Dedifferentiated amniotic fluid mesenchymal stem cell (primary cell): Measurements from ENCODE around the gene RLN3.
"Not testable (repeated sequence)": the region's sequence is repeated elsewhere in the genome, so short reads cannot be mapped to it uniquely, and the experiment has no call there.

ENCODE experiments used
- DNase-seq: peaks from one replicate; pipeline ENCODE4 v3.0.0-alpha.2; 2016; ENCODE audit errors: extremely low spot score

The RLN3 gene

DNA sequence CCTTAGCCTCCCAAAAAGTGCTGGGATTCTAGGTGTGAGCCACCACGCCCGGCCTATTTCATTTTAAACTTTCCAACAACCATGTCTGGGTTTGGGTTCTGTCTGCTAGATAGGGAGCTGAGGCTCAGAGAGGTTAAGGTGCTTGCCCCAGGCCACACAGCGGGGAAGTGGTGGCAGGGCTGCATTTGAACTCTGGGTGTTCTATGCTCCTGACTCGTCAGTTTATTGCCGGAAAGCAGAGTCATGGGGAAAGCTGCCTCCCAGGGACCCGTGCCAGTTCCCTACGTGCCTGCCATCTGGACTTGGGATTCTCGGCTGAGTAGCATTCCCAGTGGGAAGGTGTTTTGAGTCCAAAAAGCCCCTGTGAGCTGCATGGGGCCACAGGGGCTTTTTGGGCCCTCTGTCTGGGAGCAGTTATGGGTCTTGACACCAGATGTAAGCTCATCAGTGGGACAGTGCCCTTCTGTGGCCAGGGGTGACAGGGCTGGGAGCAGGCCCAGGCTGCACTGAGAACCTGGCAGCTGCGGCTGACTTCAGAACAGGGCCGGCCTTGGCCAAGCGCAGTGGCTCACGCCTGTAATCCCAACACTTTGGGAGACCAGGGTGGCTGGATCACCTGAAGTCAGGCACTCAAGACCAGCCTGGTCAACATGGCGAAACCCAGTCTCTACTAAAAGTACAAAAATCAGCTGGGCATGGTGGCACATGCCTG is 32.8 kb upstream of the RLN3 start:
- no peak for DNase-seq

DNA sequence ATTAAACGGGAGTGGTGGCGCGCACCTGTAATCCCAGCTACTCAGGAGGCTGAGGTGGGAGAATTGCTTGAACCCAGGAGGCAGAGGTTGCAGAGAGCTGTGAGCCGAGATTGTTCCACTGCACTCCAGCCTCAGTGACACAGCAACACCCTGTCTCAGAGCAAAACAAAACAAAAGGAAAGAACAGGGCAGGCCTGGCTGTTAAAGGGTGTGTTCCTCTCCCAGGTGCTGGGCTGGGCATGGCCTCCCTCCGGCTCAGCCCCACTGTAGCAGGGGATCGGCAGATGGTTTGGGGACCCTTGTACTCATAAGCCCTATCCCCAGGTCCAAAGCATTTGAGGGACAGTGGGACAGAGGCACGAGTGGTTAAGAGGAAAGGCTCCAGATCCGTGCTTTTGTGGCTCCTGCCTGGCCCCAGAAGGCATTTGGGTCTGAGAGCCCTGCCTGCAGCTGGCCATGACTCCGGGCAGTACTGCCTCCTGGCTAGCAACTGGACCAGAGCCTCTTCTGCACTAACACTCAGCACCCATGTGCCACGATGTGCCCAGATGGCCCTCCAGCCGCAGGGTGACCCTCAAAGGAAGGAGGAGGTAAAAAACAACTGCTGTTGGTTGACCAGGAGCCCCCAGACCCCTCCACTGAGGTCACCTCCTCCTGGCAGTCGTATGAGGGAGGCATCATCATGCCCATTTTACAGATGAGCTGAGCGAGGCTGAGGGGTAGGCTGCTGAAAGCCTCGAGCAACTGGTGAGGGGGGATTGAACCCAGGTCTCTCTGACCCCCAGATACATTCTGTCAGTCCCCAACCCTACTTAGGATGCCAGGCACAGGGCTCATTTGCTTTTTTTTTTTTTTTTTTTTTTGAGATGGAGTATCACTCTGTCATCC is 31.8 kb upstream of the RLN3 start:
- no peak for DNase-seq

DNA sequence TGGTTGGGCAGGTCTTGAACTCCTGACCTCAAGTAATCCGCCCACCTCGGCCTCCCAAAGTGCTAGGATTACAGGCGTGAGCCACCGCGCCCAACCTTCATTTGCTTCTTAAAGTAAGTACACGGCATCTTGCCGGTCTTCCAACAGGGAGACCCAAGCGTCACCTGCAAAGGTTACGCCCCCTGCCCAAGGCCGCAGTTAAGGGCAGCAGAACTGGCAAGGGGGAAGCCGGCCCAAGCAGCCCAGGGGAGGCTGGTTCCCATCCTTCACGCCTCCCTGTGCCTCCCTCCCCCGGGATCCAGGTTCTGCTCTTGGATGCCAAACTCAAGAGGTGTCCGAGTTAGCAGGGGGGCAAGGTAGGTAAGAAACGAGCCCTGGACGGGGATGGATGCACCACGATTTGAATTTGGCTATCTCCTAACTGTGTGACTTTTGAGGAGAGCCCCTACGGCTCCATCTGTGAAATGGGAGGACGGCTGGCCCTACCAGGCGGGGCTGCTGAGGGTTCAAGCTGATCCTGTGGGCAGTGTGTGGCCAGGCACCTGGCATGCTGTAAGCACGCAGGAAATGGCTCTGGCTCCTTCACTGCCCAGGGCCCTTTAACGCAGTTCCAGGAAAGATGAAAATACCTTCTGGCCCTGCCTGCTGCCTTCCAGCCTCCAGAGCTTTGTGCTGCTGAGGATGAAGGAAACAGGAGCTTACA is 30.9 kb upstream of the RLN3 start:
- no peak for DNase-seq

DNA sequence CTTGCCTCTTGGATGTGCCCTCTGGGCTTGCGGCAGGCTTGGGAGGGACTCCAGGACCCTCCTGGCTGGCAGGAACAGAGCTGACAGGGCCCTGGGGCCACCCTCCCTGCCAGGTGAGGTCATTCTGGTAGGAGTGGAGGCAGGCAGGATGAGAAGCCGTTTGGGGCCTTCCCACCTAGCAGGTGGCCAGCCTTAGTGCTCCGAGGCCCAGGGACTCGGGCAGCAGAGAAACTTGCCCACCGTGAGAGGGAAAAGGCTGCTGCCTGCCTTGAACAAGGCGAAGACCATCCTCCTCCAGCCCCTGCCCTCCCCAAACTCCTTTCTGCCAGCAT is 30.4 kb upstream of the RLN3 start:
- no peak for DNase-seq

DNA sequence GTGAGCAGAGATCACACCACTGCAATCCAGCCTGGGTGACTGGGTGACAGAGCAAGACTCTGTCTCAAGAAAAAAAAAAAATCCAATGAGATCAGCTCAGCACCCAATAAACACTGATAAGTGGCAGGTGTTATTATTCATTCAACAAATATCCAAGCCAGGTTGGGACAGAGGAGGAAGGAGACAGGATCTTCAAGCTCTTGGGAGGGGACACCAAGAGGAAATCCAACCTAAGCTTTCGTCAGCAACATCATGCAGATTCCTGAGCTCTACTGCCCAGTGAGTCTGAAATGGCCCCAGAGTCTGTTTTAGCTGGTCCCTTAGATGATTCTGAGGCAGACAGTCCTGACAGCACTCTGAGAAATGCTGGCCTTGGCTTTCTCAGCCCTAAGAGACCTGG is 29.5 kb upstream of the RLN3 start:
- DNase-seq: no peak

DNA sequence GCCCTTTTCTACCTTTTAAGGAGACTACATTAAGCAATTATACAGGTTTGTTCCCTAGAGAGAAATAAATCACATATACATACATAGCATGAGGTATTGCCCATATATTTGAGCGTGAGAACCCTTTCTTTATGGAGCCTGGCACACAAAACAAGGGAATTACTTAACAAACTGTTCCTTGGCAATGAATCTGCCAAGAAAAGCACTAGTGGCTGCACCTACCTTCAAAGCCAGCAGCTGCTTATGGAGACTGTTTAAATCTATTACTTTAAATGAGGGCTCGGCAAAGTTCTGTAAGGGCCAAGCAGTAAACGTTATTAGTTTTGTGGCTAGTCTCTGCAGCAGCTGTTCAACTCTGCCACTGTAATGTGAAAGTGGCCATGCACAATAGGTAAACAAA is 28.9 kb upstream of the RLN3 start:
- DNase-seq: no peak

DNA sequence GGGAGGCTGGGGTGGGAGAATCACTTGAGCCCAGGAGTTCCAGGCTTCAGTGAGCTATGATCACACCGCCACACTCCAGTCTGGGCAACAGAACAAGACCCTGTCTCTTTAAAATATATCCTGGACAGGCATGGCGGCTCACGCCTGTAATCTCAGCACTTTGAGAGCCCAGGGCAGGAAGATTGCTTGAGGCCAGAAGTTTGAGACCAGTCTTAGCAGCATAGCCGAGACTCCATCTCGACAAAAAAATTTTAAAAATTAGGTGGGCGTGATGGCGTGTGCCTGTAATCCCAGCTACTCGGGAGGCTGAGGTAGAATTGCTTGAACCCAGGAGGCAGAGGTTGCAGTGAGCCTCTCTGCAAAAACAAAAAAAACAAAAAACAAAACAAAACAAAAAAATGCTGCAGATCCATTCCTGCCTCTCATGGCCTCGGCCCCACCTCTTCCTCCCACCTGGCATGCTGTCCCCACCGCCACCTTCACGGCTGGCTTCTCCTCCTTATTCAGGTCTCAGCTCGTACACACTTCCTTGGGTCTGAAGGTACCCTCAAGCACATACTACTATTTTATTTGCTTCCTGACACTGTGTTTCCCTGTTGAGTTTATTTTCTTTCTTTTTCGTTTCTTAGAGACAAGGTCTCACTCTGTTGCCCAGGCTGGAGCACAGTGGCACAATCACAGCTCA is 27.1 kb upstream of the RLN3 start:
- DNase-seq: no peak

DNA sequence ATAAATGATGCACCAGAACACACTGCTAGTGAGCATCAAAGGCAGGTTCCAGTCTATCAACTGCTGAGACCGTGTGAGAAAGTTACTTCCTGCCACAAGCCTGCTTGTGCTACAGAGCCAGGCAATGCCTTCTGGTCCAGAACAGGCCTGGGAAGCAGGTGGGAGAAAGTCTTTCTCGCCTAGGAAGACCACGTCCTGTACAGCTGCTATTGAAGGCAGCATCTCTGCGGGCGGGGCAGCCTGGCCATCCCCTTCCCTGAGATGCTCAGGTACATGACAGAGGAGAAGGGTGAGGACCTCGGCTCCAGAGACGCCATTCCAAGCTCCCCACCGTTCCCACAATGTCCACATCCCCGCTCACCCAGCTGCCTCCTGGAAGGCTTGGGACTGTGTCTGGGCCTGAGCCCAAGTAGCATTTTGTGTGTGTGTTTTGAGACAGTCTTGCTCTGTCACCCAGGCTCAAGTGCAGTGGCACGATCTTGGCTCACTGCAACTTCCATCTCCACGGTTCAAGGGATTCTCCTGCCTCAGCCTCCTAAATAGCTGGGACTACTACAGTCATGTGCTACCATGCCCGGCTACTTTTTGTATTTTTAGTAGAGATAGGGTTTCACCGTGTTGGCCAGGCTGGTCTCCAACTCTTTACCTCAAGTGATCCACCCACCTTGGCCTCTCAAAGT is 25.2 kb upstream of the RLN3 start:
- no peak for DNase-seq

DNA sequence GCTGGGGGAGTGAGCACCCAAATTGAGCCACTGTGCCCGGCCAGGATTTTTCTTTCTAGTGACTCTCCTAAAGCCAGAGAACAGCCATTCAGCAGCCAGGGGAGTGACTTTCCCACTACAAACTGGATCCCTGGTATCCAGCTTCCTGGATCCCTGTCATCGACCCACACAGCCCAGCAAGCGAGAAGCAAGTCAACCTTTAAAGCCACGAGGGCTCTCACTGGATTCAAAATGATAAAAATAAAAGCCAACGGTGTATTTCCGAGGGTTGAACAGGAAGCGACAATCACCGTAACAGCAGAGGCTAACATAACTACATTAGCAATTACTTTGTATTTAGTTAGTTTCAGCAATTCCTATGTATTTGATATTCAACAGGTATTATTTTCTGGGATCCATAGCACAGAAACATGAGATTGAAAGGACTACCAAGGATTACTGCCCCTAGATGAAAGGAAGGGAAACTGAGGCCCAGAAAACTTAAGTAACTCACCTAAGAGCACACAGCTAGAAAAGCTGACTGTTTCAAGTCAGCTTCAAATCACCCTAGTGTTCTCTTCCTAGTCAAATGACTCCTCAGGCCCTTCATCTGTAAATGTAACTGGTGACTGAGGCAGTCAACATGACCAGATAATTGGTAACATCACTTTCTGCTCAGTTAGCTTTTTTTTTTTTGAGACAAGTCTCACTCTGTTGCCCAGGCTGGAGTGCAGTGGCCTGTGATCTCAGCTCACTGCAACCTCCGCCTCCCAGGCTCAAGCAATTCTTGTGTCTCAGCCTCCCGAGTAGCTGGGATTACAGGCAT is 24.5 kb upstream of the RLN3 start:
- no peak for DNase-seq

DNA sequence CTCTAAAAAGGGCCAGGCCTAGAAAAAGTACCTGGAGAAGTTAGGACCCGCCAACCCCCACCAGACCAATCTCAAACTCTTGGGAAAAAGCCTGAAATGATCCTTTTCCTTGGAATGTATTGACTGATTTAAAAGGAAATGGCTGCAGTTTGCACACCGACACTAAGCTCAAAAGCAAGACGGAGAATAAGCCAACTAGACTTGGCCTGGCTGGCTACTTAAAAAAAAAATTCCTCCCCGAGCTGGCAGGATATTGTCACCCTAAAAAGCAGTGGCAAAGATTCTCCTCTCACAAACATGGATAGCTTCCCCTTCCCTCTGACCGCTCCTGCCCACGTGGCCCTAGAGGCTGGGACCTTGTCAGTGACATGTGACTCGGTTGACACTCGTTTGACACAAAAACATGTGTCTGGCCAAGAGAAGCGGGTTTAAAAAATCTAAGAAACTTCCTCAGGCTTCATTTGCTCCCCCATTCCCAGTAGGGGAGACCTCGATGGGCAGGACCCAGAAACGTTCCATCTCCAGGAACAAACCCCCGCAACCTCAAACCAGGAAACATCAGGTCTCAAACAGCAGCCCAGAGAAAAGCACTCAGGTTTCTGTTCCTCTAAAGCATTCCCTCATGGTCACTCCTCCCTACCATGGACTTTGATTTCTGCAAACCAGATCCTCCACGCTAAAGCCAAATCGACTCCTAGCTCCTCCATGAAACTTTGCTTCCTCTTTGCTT is 23.2 kb upstream of the RLN3 start:
- no peak for DNase-seq

DNA sequence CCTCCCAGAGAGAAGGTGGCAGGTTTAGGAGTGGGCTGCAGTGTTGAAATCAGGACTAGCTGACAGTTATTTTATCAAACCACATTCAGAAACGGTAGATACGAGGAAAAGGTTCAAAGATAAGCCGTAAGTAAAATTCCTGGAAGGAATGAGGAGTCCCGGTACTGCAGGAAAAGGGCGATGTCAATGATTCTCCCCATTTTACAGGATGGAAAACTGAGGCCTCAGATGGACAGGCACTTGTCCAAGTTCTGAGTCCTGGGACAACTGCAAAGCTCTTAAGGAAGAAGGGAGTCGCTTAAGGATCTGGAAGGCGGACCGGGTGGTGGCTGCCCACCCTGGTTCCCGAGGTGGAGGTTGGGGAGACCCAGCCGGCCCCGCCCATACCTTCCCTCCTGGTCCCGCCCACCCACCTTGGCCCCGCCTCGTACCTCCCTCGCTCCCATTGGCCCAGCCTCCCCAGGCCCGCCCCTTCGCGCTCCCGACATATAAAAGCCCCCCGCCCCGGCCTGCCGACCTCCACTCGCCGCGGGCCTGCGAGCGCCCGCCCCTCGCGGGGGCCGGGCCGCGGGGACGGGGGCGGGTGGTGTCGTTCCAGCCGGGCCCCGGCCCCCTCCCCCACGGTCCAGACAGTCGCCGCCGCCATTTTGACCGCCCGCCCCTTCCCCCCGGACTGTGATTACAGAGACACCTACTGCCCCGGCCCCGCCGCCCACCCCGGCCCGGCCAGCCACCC is 22.4 kb upstream of the RLN3 start:
- DNase-seq: peak; percentile 65

DNA sequence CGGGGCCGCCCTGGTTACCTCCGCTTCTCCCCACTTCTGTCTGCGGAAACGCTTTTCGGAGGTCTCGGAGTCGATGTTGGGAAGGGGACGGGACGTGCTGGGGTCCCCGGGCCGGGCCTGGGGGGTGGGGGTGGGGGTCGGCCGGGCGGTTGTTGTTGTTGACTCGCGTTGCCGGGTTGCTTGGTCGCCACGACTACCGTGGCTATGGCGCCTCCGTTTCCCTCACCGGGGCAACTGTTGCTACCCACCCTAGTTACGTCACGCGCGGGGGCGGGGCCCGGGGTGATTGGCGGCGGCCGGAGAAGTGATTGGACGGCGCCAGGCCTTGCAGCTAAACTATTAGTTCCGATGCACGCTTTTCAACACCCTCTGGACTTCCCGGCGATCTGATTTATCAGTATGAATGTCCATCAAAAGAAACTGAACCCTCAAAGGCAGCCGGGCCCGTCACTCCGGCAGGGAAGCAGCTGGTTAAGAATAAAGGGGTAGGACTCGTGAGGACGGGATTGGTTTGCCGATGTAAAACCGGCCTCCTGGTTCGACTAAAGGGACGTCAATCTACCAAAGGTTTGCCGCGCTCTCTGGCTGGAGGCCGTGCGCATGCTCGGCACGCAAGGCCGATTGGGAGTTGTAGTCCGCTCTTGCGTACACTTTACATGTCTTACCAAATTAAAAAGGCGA is 21.7 kb upstream of the RLN3 start, which contains the start of gene RFX1:
Gene RFX1 (minus strand): TSS at position 236 of the 681 bp plus-strand sequence. CDS start 12,477 bp downstream, outside the sequence.
- DNase-seq: peak; percentile 100

DNA sequence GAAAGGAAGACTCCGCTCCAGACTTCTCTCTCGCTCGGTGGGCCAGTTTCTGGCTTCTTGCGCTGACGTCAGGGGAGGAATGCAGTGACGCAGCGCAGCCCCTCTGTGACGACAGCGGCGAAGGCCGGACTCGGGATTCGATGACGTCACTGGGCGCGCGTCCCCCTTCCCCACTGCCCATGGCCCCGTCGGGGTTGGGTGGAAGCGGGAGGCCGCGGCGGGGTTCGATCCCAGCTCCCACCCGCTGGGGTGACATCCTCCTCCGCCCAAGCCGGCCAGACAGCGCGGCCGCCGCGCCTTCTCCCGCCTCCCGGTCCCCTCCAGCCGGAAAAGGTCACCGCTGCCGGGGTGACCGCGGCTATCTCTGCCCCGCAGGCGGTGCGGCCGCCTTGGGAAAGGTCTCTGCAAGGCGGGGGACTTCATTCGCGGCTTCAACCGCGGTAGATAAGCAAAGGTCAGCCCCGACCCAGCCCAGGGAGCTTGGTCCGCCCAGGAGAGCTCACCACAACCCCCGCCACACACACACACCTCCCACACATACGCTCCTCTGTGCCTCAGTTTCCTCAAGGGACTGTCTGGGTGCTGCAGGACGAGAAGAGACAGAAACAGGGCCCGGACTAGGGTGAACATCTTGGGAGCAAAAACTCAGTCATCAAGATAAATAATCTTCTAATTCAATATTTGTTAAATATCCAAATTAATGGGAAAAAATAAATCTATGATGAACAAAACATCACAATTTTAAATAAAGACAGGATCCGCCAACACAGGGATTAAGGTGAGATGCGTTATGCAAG is 21.0 kb upstream of the RLN3 start:
- DNase-seq: no peak

DNA sequence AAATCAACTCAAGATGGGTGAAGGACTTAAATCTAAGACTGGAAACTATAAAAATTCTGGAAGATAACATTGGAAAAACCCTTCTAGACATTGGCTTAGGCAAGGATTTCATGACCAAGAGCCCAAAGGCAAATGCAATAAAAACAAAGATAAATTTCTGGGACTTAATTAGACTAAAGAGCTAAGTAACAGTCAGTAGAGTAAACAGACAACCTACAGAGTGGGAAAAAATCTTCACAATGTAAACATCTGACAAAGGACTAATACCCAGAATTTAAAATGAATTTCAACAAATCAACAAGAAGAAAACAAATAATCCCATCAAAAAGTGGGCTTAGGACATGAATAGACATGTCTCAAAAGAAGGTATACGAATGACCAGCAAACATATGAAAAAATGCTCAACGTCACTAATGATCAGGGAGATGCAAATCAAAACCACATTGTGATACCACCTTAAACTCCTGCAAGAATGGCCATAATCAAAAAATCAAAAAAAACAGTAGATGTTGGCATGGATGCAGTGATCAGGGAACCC is 15.5 kb upstream of the RLN3 start:
- DNase-seq: no peak

DNA sequence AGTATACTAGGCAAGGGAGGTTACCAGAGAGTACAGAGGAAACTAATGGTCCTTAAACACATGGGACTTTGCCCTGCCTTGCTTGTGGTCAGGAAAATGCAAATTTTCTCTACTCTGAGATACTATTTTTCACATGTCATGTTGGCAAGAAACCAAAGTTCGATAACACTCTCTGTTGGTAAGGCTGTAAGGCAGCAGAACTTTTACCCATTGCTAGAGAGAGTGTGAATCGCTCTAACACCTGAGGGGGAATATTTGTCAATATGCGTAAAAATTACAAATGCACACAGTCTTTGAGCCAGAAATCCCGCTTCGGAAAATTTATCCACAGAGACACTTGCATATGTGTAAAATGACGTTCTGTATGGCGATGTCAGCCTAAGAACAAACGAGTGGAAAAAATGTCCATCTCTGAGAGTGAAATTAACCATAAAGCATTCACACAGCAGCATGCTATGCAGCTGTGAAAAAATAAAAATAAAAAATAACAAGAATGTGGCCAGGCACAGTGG is 12.4 kb upstream of the RLN3 start:
- no peak for DNase-seq

DNA sequence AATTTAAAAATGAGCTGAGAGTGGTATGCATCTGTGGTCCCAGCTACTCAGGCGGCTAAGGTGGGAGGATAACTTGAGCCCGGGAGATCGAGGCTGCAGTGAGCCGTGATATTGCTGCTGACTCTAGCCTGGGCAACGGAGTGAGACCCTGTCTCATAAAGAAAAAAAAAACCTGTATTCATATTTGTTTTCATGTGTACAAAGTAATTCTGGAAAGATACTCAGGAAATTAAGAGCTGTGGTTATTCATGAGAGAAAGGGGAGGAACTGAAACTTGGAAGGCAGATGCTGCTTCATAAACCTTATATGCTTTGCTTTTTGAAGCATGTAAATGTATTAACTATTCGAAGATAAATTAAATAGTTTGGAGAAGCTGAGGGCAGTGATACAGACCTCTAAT is 8.8 kb upstream of the RLN3 start:
- DNase-seq: no peak

DNA sequence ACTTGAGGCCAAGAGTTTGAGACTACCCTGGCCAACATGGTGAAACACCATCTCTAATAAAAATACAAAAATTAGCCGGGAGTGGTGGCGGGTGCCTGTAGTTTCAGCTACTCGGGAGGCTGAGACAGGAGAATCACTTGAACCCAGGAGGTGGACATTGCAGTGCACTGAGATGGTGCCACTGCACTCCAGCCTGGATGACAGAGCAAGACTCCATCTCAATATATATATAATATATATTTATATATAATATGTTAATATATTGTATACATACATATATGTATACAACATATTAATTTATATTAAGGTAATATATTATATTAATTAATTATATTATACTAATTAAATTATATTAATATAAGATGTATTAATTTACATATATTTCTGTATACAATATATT is 8.2 kb upstream of the RLN3 start:
- not testable (repeated sequence) for DNase-seq
